DMS53 treated with DMSO at 0.1 percent for 48 hours (cell line): ENCODE results near the gene ZMYM4.
"Not testable (repeated sequence)": the region's sequence is repeated elsewhere in the genome, so short reads cannot be mapped to it uniquely, and the experiment has no call there.

Experiments used
- DNase-seq: peaks from one replicate; lab custom pipeline; 2025; ENCODE audit not compliant: unreplicated experiment; lab: John Stamatoyannopoulos, UW

The ZMYM4 gene

DNA sequence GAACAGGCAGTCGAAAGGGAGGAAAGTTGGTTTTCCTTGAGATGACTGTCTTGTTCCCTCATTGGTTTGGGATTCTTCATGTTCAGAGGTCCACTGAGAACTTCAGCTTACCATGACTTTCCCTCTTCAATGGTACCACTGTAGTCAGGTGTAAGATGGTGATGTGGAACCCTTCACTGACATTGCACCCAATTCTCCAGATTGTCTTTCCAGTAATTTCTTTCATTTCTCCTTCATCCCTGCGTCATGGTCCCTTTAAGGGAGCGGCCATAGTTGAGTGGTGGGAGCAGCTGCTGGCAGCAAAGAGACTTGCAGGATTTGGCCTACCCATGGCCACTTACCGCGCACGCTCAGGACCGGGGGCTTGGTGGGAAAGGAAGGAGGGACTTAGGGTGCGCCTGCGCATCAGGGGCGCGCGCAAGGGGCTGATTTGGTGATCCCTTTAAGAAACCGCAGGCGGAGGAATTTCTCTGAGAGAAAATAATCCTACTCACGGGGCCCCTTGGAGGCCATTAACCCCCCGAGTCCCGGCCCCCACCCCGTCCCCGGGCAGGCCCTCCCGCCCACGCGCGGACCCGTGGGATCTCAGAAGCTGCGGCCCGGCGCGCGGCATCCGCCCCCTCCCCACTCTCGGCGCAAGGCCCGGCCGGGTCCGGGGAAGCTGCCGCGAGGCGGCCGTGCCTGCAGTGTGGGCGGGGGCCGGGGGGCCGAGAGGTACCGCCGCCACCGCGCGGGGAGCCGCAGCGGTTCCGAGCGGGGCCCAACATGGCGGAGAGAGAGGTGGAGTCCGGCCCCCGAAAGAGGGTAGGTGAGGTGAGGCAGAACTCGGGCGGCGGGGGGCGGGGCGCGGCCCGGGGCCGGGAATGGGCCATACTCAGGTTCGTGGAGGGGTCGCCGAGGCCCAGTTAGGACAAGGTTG lies at the start of gene ZMYM4:
Gene ZMYM4 (plus strand): TSS at position 428 of the 919 bp plus-strand sequence. CDS start 338 bp downstream, at position 766.
- DNase-seq = peak; percentile 90

DNA sequence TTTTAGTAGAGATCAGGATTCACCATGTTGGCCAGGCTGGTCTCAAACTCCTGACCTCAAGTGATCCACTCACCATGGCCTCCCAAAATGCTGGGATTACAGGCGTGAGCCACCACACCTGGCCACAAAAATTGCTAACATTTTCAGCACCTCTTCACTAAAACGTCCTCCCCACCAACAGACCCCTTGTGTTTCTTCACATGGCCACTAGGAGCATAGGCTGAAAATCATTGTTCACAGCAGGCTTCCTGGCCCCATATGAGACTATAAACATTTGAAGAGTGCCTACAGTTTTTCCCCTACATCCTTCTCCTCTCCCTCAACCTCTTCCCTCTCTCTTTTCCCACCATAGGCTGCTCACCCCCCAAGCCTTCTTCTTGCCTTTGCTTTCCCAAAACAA lies 47.5 kb upstream of the ZMYM4 start:
- DNase-seq = peak; percentile 23

DNA sequence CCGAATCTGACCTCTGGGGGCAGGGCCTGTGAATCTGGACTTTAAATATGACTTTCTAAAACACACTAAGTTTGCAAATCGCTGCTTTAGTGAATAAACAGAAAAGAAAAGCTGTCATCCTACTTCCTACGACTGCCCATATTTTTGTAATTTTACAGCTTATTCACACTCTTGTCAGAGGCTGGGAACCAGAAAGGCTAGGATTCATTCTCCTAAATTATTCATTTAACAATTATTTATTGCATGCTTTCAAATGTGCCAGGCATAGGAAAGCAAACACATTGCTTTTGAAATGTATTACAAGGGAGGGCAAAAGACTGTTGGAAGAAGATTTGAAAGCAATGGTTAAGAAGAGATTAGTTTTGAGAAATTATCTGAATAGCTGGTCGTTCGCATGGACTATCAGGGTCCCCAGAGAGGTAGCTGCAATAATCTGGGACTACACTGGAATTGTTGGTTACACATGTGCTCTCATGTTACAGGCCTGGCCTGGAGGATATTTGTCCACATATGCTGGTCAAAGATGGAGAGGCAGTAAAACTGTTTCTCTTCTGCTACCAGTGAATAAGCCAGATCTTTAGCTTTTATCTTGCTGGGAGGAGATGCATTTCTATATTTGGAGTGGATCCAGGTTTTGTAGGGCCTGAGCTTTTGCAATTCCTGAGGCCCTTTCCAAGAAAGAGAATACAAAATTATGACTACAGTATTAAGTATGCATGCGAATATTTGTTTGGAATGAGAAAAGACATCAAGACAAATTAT lies 46.0 kb upstream of the ZMYM4 start:
- DNase-seq = no peak

DNA sequence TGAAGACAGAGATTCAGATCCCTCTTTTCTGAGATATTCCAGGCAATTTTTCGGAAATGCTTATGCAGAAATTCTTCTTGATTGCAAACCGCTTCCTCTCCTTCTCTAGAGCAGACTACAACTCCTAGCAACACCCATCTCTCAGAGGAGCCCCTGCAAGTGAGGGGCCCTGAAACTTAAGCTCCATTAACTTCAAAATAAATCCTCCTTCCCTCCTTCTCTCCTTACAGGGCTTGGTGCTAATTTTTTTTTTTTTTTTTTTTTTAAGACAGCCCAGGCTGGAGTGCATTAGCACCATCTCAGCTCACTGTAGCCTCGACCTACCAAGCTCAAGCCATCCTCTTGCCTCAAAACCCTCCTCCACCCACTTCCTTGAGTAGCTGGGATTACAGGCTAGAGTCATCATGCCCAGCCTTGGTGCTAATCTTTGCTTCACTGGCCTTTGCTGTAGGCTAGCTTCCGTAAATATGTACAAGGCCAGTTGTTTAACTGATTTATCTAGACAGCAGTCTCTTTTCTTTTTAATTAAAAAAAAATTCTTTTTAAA lies 45.4 kb upstream of the ZMYM4 start:
- DNase-seq = no peak

DNA sequence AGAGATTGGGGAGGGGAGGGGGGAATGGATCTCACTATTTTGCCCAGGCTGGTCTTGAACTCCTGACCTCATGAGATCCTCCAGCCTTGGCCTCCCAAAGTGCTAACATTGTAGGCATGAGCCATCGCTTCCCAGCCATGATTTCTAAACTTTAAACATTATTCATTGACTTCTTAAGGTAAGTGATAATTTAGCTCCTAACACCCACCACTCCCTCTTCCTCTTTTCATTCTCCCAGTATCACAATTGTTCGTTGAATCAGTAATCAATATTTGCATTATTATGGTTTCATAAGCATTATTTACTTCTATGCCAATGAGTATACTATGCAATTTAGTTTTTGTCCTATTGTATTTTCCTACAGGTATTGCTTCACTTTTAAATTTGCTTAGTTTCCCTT lies 42.0 kb upstream of the ZMYM4 start:
- no peak for DNase-seq

DNA sequence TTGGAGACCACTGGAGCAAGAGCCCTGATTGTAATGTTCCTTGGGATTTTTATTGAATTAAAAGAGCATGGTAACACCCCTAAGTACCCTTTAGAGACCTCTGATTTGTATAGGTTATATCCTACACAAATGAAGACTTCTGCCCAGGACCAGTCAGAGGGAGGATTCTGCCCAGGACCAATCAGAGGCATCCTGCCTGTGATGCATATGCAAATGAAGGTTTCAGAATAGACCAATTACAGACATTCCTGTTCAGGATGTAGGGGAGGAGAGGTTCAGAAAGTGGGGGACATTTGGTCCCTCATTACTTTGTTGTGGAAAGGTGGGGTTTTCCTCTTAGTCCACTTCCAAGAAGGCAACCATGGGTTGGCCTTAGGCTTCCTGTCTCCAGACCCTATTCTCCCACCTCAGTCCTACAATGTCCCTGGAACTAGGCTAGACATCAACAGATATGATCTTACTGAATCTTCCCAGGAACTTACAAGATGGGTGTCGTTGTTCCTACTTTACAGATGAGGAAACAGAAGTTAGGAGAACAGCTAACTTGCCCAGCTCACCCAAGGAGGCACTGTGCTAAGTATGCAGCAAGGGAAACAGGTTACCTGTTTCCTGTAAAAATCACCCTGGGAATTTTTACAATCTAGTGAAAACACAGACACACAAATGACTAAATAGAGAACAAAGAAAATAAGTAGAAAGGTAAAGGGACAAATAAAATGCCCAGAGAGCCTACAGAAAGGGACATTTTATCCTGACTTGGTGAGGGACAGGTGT lies 38.7 kb upstream of the ZMYM4 start:
- DNase-seq = no peak

DNA sequence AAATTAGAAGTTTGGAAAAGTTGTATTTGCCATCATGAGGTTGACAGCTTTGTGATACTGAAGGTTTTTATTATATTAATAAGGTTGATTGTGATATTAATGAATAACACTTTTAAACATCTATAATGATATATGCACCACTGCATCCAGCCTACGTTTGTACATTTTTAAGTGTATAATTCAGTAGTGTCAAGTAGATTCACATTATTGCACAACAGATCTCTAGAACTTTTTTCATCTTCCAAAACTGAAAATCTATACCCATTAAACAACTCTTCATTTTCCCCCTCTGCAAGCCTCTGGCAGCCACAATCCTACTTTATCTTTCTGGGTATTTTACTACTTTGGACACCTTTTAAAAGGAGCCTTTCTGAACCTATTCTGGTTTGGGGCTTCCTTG lies 37.2 kb upstream of the ZMYM4 start:
- no peak for DNase-seq

DNA sequence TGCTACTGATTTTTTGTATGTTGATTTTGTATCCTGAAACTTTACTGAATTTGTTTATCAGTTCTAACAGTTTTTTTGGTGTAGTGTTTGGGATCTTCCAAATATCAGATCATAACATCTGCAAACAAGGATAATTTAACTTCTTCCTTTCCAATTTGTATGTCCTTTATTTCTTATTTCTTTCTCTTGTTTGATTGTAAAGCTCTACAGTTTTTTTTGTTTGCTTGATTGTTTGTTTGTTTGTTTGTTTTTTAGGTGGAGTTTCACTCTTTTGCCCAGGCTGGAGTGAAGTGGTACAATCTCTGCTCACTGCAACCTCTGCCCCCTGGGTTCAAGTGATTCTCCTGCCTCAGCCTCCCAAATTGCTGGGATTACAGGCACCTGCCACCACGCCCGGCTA lies 31.7 kb upstream of the ZMYM4 start:
- not testable (repeated sequence) for DNase-seq

DNA sequence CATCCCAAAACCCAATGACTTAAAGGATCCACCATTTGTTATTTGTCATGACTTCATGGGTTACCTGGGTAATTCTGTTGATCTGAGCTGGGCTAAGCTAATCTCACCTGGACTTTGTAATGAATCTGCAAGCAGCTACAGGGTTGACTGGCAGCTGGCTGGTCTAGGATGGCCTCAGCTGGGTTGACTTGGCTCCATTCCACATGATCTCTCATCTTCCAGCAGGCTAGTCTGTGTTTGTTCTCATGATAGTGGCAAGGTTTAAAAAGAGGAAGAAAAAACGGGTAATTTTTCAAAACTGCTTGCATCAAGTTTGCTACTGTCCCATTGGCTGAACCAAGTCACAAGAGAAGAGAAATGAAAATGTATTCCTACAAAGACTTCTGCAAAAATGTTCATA lies 24.8 kb upstream of the ZMYM4 start:
- DNase-seq = peak; percentile 80

DNA sequence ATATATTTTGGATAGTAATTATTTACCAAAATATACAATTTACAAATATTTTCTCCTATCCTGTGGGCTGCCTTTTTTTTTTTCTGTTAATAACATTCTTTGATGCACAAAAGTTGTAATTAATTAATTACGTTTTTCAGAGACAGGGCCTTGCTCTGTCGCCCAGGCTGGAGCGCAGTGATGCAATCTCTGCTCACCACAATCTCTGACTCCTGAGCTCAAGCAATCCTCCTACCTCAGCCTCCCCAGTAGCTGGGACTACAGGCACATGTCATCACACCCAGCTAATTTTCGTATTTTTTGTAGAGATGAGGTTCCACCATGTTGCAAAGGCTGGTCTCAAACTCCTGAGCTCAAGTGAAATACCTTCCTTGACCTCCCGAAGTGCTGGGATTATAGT lies 21.3 kb upstream of the ZMYM4 start:
- DNase-seq = no peak

DNA sequence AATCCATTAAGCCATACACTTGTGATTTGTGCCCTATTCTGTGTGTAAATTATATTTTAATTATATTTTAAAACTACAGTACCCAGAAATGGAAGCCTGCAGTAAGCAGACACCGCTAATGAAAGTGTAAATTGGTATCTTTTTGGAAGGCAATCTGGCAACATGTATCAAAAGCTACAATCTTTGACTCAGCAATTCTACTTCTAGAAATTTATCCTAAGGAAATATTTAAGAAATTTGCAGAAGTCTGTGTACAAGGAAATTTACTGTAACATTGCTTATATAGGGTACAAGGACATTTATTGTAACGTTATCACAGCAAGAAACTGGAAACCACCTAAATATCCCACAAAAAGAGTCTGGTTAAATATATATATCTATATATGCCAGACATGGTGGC lies 14.6 kb upstream of the ZMYM4 start:
- DNase-seq = no peak

DNA sequence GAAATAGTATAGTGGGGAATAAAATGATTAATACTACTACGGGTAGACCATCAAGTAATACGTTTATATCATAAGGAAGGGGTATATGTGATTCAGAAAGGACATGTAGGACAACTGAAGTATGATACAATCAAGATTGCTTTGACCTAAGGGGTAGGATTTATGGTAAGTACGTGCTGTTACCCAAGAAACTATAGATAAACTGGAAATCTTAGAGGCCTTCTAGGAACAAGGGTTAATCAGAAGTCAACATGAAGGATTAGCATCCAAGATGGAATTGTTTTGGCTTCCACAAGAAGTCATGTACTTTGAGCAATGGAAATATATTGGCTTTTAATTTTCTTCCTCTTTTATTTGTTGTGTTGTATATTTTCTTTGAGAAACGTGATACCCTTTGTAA lies 13.2 kb upstream of the ZMYM4 start:
- no peak for DNase-seq

DNA sequence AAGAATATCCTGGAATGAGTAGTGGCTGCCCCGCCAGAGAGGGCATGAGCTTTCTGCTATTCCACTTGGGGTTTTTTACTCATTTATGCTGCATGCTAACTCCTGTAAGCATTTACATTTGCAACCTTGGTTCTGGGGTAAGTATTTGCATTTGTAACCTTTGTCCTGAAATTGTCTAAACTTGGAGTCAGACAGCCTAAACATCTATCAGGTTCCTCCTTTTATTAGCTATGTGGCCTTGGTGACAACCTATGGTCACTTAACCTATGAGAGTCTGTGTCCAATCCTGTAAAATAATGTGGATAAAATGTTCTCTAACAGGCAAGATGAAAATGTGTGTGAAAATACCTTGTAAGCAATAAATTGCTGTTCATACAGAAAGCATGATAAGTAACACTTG lies 8.9 kb upstream of the ZMYM4 start:
- no peak for DNase-seq

DNA sequence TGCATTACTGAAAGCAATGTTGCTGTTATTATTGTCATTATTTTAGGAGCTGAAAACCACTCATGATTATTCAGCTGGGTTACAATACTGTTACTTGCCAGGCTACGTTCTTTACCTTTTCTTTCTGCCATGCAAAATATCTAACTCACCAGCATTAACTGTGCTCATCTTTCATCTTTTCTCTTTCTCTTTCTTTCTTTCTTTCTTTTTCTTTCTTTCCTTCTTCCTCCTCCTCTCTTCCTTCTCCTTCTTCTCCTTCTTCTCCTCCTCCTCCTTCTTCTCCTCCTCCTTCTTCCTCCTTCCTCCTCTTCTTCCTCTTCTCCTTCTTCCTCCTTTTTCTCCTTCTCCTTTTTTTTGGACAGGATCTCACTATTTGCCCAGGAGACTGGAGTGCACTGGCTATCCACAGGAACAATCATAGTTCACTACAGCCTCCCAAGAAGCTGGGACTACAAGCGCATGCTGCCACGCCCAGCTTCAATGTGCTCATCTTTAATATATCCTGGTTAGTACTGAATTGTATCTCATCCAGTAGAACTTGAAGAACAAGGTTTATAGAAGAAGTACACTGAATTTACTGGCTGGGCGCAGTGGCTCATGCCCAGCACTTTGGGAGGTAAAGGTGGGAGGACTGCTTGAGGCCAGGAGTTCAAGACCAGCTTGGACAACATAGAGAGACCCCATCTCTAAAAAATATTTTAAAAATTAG lies 6.9 kb upstream of the ZMYM4 start:
- no peak for DNase-seq

DNA sequence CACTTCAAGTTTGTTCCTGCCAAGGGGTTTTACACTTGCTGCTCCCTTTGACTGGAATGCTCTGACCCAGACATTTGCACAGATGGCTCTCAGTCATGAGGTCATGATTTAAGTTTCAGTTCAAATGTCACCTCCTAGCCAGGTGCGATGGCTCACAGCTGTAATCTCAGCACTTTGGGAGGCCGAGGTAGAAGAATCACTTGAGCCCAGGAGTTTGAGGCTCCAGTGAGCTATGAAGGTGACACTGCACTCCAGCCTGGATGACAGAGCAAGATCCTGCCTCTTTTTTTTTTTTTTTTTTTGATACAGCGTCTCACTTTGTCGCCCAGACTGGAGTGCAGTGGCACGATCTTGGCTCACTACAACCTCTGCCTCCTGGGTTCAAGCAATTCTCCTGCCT lies 4.5 kb upstream of the ZMYM4 start:
- DNase-seq = no peak

DNA sequence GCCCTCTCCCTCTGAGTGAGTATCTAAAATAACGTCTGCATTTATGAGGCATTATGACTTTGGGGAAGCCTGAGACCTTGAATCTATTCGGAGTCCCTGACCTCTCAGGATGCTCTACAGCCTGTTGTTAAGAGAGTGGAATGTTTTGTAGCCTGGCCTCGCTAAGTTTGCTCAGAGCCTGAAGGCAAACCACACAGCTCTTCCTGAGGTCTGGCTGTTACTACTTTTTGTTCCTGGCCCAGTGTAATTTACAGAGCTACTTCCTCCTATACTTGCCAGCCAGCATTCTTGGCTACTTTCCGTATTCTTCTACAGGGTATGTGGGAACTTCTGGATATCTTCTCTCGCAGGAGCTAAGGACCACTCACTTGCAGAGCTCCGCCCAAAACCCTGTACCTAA lies 3.6 kb upstream of the ZMYM4 start:
- no peak for DNase-seq

DNA sequence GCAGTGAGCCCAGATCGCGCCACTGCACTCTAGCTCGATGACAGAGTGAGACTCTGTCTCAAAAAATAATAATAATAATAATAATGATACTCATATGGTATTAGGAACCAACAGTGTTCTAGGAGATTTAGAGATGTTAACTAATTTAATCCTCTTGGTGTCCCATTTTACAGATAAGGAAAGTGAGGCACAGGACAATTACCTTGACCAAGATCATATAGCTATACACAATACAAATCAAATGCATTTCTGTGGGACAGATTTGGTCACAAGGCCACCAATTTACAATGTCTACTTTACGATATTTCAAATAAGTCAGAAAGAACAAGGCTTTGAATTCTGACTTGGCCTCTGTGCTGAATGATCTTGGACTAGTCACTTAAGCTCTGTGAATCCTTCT lies 2.2 kb upstream of the ZMYM4 start:
- DNase-seq = no peak

DNA sequence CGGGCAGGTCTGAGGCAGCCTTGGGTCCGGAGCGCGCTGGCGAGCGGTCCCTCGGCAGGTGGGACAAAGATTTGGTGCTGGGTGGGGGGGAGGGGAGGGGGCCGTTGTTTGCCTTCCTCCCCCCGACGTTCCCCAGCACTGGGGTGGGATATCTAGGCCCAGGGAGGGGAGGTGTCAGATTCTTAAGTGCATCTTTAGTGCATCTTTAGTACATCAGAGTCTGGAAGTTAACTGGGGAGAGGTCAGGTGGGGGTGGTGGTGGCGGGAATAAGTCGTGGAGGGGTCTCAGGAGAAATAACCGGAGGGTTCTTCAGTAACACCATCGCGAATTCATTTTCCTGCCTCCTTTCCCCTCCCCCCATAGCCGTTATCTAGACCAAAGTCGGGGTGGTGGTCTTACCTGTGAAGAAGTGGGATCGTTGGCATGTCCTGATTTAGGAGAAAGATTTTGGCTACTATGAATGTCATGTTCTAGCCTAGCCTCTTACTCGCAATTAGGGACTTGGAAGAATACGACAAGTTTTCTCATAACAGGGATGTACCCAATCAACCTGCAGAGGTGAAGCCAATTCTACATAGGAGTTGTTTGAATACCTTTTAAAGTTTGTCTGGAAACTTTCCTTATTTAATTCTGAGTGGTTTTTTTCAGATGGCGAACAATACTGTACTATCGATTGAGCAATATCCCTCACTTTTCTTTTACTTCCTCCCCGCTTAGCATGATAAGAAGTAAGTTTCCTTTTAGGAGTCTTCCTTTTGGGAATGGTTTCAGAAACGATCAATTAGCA lies 886 bp downstream of the ZMYM4 start:
- no peak for DNase-seq

DNA sequence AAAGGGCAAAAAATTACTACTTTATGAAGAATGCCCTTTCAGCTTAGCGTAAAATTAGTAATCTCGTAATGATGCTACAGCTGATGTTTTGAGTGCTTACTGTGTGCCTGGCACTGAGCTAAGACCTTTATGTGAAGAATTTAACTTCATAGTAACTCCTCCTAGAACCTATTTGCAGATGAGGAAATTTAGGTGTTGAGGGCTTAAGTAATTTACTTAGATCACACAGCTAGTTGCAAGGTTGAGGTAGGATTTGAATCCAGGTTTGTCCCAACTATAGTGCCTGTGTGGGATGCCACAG lies 1.4 kb downstream of the ZMYM4 start:
- no peak for DNase-seq

DNA sequence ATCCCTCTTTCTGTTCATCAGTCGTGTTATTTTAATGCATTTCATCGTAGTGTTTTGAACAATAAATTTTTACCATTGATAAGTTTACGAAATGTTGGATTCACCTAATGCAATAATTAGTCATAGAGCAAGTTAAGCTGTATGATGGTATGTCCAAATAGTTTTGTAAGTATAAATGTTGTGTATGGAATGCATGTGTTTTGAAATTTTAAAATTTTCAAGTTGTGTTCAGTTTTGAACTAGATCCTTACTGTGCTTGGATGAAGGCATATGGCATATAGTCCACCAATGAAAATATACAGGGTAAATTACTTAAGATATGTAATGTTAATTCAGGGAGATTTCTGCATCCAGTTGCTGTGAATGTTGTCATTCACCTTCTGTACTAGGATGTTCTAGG lies 2.3 kb downstream of the ZMYM4 start:
- no peak for DNase-seq
